Fibroblast of mammary gland (primary cell): Measurements from ENCODE around the gene CACNA1B.

Experiments used
- DNase-seq: peaks from one replicate; pipeline ENCODE4 v3.0.0-alpha.2; 2010; ENCODE audit warnings: low read depth
- H3K4me3 ChIP-seq: 2 replicates; pipeline ENCODE4 v1.5.1; 2011; ENCODE audit warnings: low read depth, mild to moderate bottlenecking, low read length, moderate library complexity; ENCODE audit not compliant: control insufficient read depth
- TF ChIP-seq, protein P1 (sequence below): conservative IDR thresholded peaks from 2 replicates; pipeline ENCODE4 v1.5.1; 2011; ENCODE audit warnings: low read depth, low read length, inconsistent platforms; ENCODE audit not compliant: control insufficient read depth, insufficient read depth

CACNA1B gene

DNA sequence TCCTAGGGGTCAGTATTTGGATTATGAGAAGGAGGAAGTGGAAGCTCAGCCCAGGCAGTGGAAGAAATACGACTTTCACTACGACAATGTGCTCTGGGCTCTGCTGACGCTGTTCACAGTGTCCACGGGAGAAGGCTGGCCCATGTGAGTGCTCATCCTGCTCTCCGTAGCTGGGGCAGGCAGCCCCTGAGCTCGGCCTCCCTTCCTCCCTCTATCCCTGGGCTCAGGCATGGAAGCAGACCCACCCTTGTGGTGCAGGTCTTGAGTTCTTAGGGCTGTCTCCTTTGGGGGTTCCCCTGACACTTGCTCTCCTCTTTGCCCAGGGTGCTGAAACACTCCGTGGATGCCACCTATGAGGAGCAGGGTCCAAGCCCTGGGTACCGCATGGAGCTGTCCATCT is 180.1 kb downstream of the CACNA1B start:
- H3K4me3 ChIP-seq, result no peak overlapping the region
- no peak for DNase-seq
- TF ChIP-seq, protein P1, sequence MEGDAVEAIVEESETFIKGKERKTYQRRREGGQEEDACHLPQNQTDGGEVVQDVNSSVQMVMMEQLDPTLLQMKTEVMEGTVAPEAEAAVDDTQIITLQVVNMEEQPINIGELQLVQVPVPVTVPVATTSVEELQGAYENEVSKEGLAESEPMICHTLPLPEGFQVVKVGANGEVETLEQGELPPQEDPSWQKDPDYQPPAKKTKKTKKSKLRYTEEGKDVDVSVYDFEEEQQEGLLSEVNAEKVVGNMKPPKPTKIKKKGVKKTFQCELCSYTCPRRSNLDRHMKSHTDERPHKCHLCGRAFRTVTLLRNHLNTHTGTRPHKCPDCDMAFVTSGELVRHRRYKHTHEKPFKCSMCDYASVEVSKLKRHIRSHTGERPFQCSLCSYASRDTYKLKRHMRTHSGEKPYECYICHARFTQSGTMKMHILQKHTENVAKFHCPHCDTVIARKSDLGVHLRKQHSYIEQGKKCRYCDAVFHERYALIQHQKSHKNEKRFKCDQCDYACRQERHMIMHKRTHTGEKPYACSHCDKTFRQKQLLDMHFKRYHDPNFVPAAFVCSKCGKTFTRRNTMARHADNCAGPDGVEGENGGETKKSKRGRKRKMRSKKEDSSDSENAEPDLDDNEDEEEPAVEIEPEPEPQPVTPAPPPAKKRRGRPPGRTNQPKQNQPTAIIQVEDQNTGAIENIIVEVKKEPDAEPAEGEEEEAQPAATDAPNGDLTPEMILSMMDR, result no peak

DNA sequence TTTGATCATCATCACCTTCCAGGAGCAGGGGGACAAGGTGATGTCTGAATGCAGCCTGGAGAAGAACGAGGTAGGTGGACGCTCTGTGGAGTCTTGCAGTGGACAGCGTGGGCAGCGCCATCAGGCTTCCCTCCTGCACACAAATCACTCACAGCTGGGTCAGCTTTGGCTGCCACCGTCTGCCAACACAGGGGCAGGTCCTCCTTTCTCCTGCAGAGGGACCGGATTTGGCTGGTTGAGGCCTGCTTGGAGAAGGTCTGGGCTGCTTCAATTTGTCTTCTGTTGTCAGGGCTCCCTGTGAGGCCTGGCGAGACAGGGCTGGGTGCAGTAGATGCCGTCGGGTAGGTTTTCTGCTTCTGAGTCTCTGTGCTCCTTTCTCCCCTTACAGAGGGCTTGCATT is 180.6 kb downstream of the CACNA1B start:
- no peak overlapping the region for H3K4me3 ChIP-seq
- no peak for DNase-seq

DNA sequence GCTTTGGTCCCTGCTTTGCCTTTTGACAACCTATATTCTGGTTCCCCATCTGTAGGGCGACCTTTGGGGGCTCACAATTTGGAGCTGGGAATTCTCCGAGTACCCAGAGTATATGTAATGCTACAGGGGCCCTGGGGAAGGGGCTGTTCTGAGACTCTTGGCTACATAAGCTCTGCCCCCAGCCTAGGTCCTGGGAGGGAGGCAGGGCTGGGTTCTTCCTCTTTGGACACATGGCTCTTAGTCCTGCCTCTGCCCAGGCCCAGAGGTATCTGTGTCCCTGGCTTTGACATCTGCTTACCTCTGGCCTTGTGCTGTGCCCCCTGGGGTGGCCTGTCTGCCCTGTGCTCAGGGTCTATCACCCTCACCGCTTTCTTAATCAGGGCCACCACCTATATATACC is 181.6 kb downstream of the CACNA1B start:
- DNase-seq, result no peak
- H3K4me3 ChIP-seq, result no peak overlapping the region
- TF ChIP-seq, protein P1, result no peak

More for the DNA sequence above, 180.6 kb downstream of the CACNA1B start:
- TF ChIP-seq, protein P1, result no peak

DNA sequence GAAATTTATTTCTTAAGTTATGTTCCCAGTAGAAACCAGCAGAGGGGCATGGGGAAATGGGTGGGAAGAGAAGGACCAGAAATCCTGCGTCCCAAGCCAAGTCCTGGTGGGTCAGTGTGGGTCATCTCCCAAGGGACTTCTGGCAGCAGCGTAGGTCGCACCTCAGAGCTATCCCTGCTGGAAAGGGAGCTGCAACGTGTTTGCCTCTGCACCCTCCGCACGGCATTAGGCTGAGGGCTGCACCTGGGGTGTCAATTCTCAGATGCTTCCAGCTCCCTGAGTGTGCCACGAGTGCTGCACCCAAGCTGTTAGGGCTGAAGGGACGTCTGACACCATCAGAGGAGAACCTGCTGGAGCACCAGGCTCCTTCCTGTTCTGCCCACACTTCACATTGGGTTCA is 182.8 kb downstream of the CACNA1B start:
- no peak overlapping the region for H3K4me3 ChIP-seq
- DNase-seq, result no peak
- TF ChIP-seq, protein P1, result no peak

DNA sequence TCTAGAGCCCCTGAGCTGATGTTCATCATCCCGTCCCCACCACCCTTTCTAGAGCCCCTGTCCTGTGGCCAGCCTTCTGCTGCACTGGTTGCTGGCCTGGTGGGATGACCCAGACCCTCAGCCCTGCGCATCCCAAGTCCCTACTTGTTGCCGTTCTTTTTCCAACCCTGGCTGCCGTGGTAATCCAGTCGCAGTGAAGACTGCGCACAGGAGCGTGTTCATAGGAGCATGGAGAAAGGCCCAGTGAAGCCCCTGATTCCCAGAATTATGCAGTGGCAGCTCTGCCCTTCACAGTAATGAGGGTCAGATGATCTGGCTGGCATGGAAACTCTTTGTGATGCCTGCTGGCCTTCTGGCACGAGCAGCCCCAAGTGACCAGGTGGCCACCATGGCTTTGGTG is 183.3 kb downstream of the CACNA1B start:
- H3K4me3 ChIP-seq, result no peak overlapping the region
- TF ChIP-seq, protein P1, result no peak
- no peak for DNase-seq

DNA sequence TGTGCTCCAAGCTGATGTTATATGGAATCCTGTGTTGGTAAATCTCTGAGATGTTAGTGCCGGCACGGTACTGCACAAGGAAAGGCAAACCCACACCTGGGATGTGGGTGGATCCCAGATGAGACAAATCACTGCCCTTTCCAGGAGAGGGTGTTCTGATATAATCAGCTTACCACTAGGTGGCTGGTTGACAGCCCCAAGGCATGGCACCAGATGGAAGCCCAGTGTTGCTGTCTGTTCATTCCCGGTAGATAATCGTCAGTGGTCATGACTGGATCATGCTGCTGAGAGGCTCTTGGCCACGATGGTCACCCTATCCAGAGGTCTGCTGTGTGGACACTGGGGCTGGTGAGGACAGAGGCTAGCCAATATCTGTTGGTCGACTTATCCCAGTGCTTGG is 184.0 kb downstream of the CACNA1B start:
- DNase-seq, result no peak
- H3K4me3 ChIP-seq, result no peak overlapping the region
- TF ChIP-seq, protein P1, result no peak

DNA sequence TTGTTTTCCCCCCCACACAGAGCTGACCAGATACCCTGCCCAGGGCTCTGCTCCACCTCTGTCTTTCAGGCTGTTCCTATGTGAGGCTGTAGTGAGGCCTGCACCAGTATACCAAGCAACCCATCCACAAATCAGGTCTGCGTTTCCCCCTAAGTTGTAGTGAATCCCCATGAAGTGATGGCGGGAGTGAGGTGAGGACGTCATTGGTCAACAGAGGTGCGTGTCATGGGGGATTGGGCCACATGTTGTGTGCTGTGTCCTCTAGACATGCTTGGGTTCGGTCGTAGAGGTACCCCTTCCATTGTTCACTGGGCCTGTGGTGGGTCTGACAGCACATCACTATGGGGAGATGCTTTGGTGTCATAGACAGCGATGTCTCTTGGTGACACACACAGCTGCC is 184.6 kb downstream of the CACNA1B start:
- no peak overlapping the region for H3K4me3 ChIP-seq
- no peak for DNase-seq
- TF ChIP-seq, protein P1, result no peak
